Upper lobe of right lung (tissue), 1 donor: Measurements from ENCODE around the gene ZNF613. TPM values are rescaled to one million over a fixed set of nuclear protein-coding genes. Genes with fewer than 3 reads are reported as not detected.
"Not testable (repeated sequence)": the region's sequence is repeated elsewhere in the genome, so short reads cannot be mapped to it uniquely, and the experiment has no call there.

ENCODE experiments used
- ATAC-seq: fragments of 200-7000 bp; cut with Tn5 transposase; one replicate; pipeline ENCODE4 v1.9.1; 2020; ENCODE audit warnings: mild to moderate bottlenecking, moderate library complexity
- DNase-seq: peaks from one replicate; pipeline ENCODE4 v3.0.0-alpha.2; 2020
- H3K27ac ChIP-seq: fragments of 200-600 bp; one replicate; pipeline ENCODE4 v1.8.0; 2022
- H3K27me3 ChIP-seq: fragments of 200-600 bp; one replicate; pipeline ENCODE4 v1.8.0; 2022; ENCODE audit warnings: mild to moderate bottlenecking
- H3K36me3 ChIP-seq: fragments of 200-600 bp; one replicate; pipeline ENCODE4 v1.8.0; 2022
- H3K4me1 ChIP-seq: fragments of 200-600 bp; one replicate; pipeline ENCODE4 v1.8.0; 2022
- H3K4me3 ChIP-seq: fragments of 200-600 bp; one replicate; pipeline ENCODE4 v1.8.0; 2022; ENCODE audit warnings: mild to moderate bottlenecking
- H3K9me3 ChIP-seq: fragments of 200-600 bp; one replicate; pipeline ENCODE4 v1.8.0; 2022
- intact Hi-C: fragments of 100-400 bp; cut with DNase I; formaldehyde crosslinking; loops from one replicate; pipeline ENCODE4 v1.11.0; 2022
- total RNA-seq: library from RNA; stranded (reverse); fragmentation: NEBNext Ultra II Directional; extraction: Animal tissue kit (Norgen Biotek cat#: 25700); gene quantifications from one replicate; pipeline ENCODE4 v1.2.1, GENCODE V29; 2021
- TF ChIP-seq, protein P1 (sequence below): fragments of 200-600 bp; IDR thresholded peaks from one replicate; pipeline ENCODE4 v1.8.0; 2022; ENCODE audit warnings: antibody characterized with exemption
- donor health status: DM: no; HTN: yes; CAD: no; lungs with severe emphysema.

The ZNF613 gene
- total RNA-seq, 1 donor from 2014 or later = 5.8 TPM

DNA sequence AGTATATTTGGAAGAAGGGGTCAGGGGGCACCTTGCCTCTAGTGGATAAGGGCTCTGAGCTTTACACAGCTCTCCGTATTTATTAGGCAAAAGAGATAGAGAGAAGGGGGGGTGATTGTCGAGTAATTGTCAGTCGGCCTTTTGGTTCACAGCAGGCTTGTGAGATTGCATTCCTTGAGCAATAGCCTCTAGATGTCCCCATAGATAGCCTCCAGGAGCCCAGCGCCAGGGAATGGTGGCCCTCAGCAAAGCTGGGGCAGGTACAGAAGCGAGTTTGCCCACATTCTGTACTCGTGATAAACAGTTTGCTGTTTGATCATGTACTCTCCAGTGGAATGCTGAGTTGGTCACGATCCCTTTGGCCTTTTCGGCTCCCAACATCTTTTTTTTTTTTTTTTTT is 4.6 kb downstream of the ZNF613 start:
- Histone ChIP-seq H3K9me3 (peaks cover 13% of the 10 kb centered on the region), H3K27me3 (no peaks in the 10 kb centered on the region), H3K4me1 (peaks cover 8% of the 10 kb centered on the region), H3K4me3 (no peak overlapping the region), H3K27ac (no peak overlapping the region), H3K36me3 (peaks cover 52% of the 10 kb centered on the region)
- TF ChIP-seq, protein P1, sequence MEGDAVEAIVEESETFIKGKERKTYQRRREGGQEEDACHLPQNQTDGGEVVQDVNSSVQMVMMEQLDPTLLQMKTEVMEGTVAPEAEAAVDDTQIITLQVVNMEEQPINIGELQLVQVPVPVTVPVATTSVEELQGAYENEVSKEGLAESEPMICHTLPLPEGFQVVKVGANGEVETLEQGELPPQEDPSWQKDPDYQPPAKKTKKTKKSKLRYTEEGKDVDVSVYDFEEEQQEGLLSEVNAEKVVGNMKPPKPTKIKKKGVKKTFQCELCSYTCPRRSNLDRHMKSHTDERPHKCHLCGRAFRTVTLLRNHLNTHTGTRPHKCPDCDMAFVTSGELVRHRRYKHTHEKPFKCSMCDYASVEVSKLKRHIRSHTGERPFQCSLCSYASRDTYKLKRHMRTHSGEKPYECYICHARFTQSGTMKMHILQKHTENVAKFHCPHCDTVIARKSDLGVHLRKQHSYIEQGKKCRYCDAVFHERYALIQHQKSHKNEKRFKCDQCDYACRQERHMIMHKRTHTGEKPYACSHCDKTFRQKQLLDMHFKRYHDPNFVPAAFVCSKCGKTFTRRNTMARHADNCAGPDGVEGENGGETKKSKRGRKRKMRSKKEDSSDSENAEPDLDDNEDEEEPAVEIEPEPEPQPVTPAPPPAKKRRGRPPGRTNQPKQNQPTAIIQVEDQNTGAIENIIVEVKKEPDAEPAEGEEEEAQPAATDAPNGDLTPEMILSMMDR = no peak
- ATAC-seq (no peak), DNase-seq (no peak)
- intact Hi-C loops = no loop called here

DNA sequence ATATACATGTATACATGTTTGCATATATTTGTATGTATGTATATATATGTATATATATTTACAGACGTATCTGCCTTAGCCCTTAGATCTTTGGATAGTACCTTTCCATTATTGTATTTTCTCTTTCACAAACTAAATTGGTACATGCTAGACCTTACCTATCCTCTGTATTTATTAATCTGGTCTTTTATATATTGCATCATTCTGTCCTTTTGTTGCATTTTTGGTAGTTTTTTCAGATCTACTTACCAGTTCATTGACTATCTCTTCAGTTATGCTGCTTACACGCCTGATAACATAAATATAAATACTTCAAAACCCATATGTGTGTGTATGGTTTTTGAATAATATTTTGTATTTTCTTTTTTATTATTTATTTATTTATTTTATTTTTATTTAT is 11.7 kb downstream of the ZNF613 start:
- intact Hi-C loops = no loop called here
- DNase-seq (no peak), ATAC-seq (no peak)
- TF ChIP-seq, protein P1 = no peak
- H3K4me3 ChIP-seq = no peak overlapping the region
- no peaks in the 10 kb centered on the region for H3K4me1 ChIP-seq
- no peak overlapping the region for H3K27ac ChIP-seq
- no peaks in the 10 kb centered on the region for H3K27me3 ChIP-seq
- peaks cover 87% of the 10 kb centered on the region for H3K36me3 ChIP-seq
- peaks cover 69% of the 10 kb centered on the region for H3K9me3 ChIP-seq

DNA sequence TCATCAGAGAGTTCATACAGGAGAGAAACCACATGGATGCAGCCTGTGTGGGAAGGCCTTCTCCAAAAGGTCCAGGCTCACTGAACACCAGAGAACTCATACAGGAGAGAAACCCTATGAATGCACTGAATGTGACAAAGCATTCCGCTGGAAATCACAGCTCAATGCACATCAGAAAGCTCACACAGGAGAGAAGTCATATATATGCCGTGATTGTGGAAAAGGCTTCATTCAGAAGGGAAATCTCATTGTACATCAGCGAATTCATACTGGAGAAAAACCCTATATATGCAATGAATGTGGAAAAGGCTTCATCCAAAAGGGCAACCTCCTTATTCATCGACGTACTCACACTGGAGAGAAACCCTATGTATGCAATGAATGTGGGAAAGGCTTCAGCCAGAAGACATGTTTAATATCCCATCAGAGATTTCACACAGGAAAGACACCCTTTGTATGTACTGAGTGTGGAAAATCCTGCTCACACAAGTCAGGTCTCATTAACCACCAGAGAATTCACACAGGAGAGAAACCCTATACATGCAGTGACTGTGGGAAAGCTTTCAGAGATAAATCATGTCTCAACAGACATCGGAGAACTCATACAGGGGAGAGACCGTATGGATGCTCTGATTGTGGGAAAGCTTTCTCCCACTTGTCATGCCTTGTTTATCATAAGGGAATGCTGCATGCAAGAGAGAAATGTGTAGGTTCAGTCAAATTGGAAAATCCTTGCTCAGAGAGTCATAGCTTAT is 17.7 kb downstream of the ZNF613 start:
- DNase-seq = no peak
- Histone ChIP-seq H3K36me3 (peaks cover 50% of the 10 kb centered on the region), H3K27me3 (no peaks in the 10 kb centered on the region), H3K4me1 (no peaks in the 10 kb centered on the region), H3K4me3 (no peak overlapping the region), H3K27ac (no peak overlapping the region), H3K9me3 (peaks cover 93% of the 10 kb centered on the region)
- TF ChIP-seq, protein P1 = no peak
- intact Hi-C loops = no loop called here
- ATAC-seq = no peak

DNA sequence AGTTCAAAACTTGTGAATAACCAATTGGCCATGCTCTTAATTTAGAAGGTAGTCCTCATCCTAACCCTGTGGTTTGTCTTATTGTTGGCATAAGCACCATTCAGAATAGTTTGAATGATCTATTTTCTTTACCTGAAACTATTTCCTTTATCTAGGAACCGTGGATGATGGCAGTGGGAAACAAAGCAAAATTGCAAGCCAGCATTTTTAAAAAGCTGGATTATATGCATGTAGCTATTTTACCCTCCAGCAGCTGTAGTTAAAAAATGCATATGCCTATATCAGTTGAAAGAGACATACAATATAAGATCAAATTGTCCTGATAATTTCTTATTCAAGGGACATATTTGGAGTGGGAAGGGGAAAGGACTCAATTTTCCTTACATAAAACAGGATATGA is 19.3 kb downstream of the ZNF613 start:
- no peak for ATAC-seq
- no peak for DNase-seq
- Histone ChIP-seq H3K4me1 (no peaks in the 10 kb centered on the region), H3K36me3 (peaks cover 34% of the 10 kb centered on the region), H3K9me3 (peaks cover 79% of the 10 kb centered on the region), H3K4me3 (no peak overlapping the region), H3K27ac (no peak overlapping the region), H3K27me3 (no peaks in the 10 kb centered on the region)
- intact Hi-C loops = no loop called here
- TF ChIP-seq, protein P1 = no peak

DNA sequence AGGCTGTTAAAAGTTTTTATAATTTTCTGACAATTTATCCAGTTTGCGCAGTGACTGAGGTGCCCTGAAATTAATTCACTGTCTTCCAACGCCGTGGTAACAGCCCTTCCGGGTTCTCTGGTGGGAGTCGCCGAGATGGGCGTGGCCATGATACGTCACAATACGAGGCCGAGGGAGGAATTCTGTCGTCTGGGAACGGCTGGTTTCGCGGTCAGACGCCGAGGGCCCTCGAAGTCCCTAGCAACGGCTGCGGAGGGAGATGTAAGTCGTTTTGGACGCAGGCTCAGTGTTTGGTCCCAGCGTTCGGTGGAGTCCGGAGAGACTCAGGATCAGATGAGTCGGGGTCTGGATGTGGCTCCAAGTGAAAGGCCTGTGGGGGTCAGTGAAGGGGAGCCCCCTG is 21.7 kb downstream of the ZNF613 start:
- intact Hi-C loops = no loop called here
- H3K36me3 ChIP-seq = peaks cover 10% of the 10 kb centered on the region
- TF ChIP-seq, protein P1 = no peak
- peaks cover 63% of the 10 kb centered on the region for H3K9me3 ChIP-seq
- no peak overlapping the region for H3K27ac ChIP-seq
- no peaks in the 10 kb centered on the region for H3K4me1 ChIP-seq
- H3K27me3 ChIP-seq = no peaks in the 10 kb centered on the region
- DNase-seq (no peak), ATAC-seq (no peak)
- H3K4me3 ChIP-seq = peak overlapping the region; percentile 25

DNA sequence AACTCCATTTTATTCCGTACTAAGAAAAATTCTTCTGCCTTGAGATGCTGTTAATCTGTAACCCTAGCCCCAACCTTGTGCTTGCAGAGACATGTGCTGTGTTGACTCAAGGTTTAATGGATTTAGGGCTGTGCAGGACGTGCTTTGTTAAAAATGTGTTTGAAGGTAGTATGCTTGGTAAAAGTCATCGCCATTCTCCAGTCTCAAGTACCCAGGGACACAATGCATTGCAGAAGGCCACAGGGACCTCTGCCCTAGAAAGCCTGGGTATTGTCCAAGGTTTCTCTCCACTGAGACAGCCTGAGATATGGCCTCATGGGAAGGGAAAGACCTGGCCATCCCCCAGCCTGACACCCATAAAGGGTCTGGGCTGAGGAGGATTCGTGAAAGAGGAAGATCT is 30.6 kb downstream of the ZNF613 start:
- ATAC-seq, H3K36me3 ChIP-seq, intact Hi-C loops, H3K4me3 ChIP-seq, DNase-seq, H3K4me1 ChIP-seq, H3K27ac ChIP-seq, H3K27me3 ChIP-seq: not testable (repeated sequence)
- peaks cover 39% of the 10 kb centered on the region for H3K9me3 ChIP-seq
